Stimulated activated CD4-positive, alpha-beta T cell treated with anti-CD3 and anti-CD28 coated beads, TNF-alpha, amount 100 ng/mL, for 1 hour (primary cell): ENCODE data around the gene SLC6A3.
"Not testable (repeated sequence)": the region's sequence is repeated elsewhere in the genome, so short reads cannot be mapped to it uniquely, and the experiment has no call there.

Source experiments
- DNase-seq, 3 donors: peaks; one replicate each; pipeline ENCODE4 v3.0.0-alpha.2; 2020; ENCODE audit warnings: low read depth in 3 of 3, low spot score in 1 of 3

The SLC6A3 gene

GRCh38 chr5:1478271-1479035 is 33.2 kb upstream of the SLC6A3 start:
- no peak for DNase-seq

GRCh38 chr5:1477341-1477740 is 32.1 kb upstream of the SLC6A3 start:
- DNase-seq: no peak

- no peak for DNase-seq
These were observed 31.7 kb upstream of the SLC6A3 start for GRCh38 chr5:1476967-1477310.

DNA sequence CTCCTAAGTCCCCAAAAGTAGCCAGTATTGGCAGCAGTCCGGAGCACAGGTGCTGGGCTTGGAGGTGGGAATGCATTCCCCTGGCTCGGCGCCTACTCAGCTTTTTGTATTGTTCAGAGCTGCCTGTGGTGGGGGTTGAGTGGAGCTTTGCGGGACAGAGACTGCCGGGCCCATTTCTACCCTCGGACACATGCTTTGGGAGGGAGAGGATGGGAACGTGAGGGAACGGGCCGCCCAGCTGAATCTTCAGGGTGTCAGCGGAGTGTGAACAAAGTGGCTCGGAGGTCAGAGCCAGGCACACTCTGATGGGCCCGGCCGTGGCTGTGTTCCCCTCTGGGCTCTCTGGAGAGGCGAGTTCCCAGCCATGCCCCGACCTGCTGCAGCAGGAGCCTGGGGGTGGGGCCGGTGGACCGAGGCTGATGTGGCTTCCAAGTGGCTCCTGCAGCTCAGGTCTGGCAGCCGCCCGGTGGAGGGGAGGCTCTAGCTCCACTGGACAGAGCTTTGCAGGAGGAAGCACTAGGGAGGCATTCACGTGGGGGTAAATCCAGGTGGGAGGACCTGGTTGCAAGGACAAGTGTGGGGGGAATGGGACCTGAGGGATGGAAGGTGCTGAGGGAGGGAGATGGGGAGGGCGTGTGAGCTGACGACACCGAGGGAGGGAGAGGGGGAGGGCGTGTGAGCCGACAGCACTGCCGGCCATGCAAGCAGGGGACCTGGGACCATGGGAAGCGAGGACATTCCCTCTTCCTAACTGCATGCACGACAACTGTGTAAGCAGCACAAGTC is 31.1 kb upstream of the SLC6A3 start:
- DNase-seq: no peak

GRCh38 chr5:1475544-1475900 is 30.3 kb upstream of the SLC6A3 start:
- not testable (repeated sequence) for DNase-seq

- no peak for DNase-seq
These were observed 29.8 kb upstream of the SLC6A3 start for GRCh38 chr5:1474866-1475543.

- no peak for DNase-seq
These were observed 29.1 kb upstream of the SLC6A3 start for GRCh38 chr5:1474183-1474839.

DNA sequence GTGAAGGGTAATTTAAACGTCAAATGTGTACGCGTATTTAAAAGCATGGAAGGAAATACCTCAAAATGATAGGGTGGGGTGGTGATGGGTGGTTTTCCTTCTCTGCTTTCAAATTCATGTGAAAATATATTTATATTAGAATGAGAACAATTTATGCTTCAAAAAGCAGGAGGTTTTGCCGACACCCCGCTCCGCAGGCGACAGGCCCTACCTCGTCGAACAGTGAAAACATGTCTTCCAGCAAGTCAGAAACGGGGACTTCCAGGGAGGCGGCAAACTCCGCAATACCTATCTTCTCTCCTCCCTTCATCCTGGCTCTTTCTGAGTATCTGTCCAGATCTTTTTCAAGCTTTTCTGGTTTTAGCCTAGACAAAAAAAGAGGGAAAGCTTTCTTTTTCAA is 28.5 kb upstream of the SLC6A3 start:
- no peak for DNase-seq

GRCh38 chr5:1472964-1473628 is 27.9 kb upstream of the SLC6A3 start:
- no peak for DNase-seq

DNA sequence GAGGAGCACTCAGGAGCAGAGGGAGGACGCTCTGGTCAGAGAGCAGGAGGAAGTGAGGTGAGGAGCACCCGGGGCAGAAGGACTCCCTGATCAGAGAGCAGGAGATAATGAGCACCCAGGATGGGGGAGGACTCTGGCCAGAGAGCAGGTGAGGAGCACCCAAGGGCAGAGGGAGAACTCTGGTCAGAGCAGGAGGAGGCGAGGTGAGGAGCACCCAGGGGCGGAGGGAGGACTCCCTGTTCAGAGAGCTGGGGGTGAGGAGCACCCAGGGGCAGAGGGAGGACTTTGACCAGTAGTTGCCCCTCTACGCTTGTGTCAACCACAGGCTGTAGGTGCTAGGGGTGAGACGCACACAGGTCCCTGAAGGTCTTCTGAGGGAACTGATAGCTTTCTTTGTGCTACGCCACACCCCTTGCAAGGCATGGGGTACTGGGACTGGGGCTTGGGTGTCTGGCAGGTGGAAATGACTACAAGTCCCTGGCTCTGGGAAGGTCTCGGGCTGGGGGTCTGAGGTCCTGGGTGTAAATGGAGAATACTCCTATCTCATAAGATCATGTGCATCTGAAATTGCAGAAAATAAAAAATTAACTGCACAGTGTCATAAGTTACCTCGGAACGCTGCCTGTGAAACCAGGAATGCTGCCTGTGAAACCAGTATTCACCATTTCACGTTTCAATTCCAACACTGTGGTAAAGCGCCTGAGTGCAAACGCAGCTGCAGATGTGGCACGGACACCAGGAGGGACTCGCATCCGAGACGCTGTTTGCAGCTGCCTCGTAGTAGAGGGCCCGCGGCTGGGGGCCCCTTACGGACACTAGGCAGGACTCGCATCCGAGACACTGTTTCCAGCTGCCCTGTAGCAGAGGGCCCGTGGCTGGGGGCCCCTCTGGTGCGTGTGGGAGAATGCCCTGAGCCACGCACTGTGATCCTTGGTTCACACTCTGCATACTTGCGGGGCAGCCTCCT is 27.0 kb upstream of the SLC6A3 start:
- no peak for DNase-seq

GRCh38 chr5:1471240-1471853 is 26.1 kb upstream of the SLC6A3 start:
- DNase-seq: no peak

DNA sequence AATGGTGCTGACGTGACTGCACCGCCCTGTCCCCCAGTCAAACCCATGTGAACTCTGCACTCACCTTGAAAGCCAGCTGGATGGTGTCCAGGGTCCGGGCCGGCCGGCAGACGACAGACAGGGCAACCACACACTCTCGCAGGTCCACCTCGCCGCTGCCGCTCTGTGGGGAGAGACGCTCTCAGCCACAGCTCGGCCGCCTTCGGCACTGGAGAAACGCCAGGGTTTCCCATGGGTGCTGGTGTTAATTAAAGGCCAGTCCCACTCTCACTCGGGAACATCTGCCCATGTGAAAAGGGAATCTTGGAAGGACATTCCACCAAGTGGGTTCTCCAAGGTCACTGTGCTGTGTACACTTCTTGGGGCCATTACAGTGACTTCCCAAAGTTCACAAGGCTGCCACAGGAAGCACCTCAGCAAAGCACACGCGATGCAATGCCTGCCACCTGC is 25.5 kb upstream of the SLC6A3 start:
- DNase-seq: no peak

DNA sequence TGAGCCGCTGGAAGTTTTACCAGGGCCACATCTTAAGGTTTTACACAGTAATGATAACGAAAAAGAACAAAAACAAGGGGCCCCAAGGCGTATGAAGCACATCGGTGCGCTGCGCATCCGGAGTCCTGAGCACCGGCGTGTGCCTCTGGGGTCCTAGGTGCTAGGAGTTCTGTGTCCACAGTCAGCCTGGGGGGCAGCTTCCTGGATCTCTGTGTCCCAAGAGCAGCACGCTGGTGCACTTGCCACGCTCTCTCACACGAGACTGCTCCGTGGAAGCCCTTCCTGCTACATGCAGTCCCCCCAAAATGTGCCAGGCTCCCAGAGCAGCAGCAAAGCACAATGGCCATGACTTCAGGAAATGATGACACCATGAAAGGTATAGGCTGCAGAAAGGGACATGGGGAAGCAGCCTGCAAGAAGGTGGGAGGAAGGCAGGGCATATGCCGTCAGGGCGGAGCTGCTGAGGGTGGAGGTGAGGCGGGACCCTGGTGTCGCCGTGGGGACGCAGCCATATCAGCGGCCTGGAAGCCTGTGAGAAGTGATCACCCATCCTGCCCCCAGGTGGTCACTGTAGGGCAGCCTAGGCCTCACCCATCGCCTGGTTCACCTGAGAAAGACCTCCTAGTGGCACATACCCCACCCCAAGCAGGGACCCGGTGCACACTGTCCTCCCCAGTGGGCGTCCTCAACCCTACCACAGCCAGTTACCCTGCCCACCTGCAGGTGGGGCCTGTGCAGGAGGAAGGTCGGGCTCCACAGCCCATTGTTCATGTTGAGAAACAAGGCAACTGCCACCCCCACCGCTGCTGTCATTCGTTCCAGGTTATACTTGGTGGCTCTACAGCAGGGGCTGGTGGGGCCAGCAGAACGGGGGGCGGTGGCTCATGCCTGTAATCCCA is 23.6 kb upstream of the SLC6A3 start:
- no peak for DNase-seq

GRCh38 chr5:1468247-1468612 is 23.0 kb upstream of the SLC6A3 start:
- DNase-seq: no peak

GRCh38 chr5:1467341-1468246 is 22.4 kb upstream of the SLC6A3 start:
- DNase-seq: no peak

DNA sequence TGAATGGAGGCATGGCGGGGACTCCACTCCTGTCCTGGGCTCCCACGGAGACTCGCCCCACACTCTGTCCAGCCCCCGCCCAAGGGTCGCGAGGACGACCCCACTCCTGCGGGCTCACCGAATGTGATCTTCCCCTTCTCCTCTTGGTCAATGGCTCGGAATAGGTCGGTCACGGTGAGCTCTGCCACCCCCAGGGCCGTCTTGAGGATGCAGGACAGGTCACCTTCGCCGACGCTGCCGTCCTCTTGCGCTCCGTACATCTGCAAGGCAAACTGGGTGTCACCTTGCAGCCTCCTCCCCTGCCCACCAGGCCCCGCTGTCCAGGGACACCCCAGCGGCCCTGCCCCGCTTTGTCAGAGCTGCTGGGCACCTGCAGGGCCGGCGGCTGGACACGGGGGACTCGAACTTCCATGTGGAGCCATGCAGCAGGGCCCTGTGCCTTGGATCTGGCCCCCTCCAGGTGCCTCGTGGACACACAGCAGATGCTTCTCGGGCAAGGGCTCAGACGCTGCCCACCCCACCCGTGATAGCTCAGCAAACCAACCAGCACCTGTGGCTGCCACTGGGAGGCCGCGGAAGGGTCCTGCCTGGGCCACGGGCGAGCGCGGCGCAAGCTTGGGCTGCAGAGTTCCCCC is 21.5 kb upstream of the SLC6A3 start:
- DNase-seq: no peak

DNA sequence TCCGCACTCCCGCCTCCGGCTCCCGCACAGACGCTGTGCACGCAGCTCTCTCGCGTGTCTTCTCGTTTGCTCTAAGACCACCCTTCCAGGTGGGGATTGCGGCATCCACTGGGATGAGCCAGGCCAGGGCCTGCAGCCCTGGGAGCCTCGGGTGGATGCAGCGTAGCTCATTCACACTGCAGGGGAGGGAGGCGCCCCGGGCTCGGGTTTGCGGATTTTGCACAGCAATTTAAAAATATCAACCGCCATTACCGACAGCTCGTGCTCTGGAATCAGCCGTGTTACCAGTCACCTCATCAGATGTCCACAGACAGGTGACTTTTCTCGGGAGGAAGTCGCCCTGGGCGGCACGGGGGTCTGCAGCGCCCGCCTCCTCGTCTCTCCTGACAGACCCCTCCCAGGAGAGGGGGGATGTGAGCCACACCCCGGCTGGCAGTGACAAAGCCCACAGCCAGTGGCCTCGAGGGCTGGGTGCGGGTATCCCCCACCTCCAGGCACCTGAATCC is 20.8 kb upstream of the SLC6A3 start:
- no peak for DNase-seq
